TTC549 (cell line): ENCODE data around the gene CNOT4.
"Not testable (repeated sequence)": the region's sequence is repeated elsewhere in the genome, so short reads cannot be mapped to it uniquely, and the experiment has no call there.

Experiments
- FAIRE-seq: peaks from 2 replicates; lab custom pipeline; 2012; peaks lifted over from hg19 to GRCh38; lab: Jason Lieb, UNC

The CNOT4 gene

GRCh38 chr7:135448753-135449152 is 61.1 kb downstream of the CNOT4 start:
- FAIRE-seq, result no peak

GRCh38 chr7:135447748-135448147 is 62.2 kb downstream of the CNOT4 start:
- no peak for FAIRE-seq

- FAIRE-seq, result no peak
Observed at GRCh38 chr7:135445690-135446089, 64.2 kb downstream of the CNOT4 start.

- not testable (repeated sequence) for FAIRE-seq
Observed at GRCh38 chr7:135445266-135445665, 64.6 kb downstream of the CNOT4 start.

- no peak for FAIRE-seq
Observed at GRCh38 chr7:135441791-135442190, 68.1 kb downstream of the CNOT4 start.

- FAIRE-seq, result no peak
Observed at GRCh38 chr7:135434047-135434446, 75.9 kb downstream of the CNOT4 start.

GRCh38 chr7:135430626-135431025 is 79.3 kb downstream of the CNOT4 start:
- no peak for FAIRE-seq

- FAIRE-seq, result no peak
Observed at GRCh38 chr7:135428879-135429278, 81.0 kb downstream of the CNOT4 start.

- no peak for FAIRE-seq
Observed at GRCh38 chr7:135428011-135428410, 81.9 kb downstream of the CNOT4 start.

GRCh38 chr7:135427166-135427565 is 82.7 kb downstream of the CNOT4 start:
- no peak for FAIRE-seq

GRCh38 chr7:135425036-135425435 is 84.9 kb downstream of the CNOT4 start:
- no peak for FAIRE-seq

GRCh38 chr7:135420786-135421185 is 89.1 kb downstream of the CNOT4 start:
- FAIRE-seq, result no peak

- no peak for FAIRE-seq
Observed at GRCh38 chr7:135416431-135416830, 93.5 kb downstream of the CNOT4 start.

- no peak for FAIRE-seq
Observed at GRCh38 chr7:135414850-135415439, 95.0 kb downstream of the CNOT4 start.

GRCh38 chr7:135414208-135414607 is 95.7 kb downstream of the CNOT4 start:
- no peak for FAIRE-seq

GRCh38 chr7:135411098-135411497 is 98.8 kb downstream of the CNOT4 start:
- no peak for FAIRE-seq

- peak; percentile 83 for FAIRE-seq
Observed at GRCh38 chr7:135410543-135410942, 99.4 kb downstream of the CNOT4 start.

- no peak for FAIRE-seq
Observed at GRCh38 chr7:135409845-135410542, 99.9 kb downstream of the CNOT4 start.

GRCh38 chr7:135407884-135408283 is 102.0 kb downstream of the CNOT4 start:
- no peak for FAIRE-seq

- no peak for FAIRE-seq
Observed at GRCh38 chr7:135406918-135407317, 103.0 kb downstream of the CNOT4 start.

- no peak for FAIRE-seq
Observed at GRCh38 chr7:135405969-135406368, 103.9 kb downstream of the CNOT4 start.

- FAIRE-seq, result no peak
Observed at GRCh38 chr7:135403302-135403701, 106.6 kb downstream of the CNOT4 start.

GRCh38 chr7:135397689-135398088 is 112.2 kb downstream of the CNOT4 start:
- no peak for FAIRE-seq

GRCh38 chr7:135392701-135393100 is 117.2 kb downstream of the CNOT4 start:
- no peak for FAIRE-seq
